ENCODE measurements around the gene RPGR.

RPGR gene, protein sequence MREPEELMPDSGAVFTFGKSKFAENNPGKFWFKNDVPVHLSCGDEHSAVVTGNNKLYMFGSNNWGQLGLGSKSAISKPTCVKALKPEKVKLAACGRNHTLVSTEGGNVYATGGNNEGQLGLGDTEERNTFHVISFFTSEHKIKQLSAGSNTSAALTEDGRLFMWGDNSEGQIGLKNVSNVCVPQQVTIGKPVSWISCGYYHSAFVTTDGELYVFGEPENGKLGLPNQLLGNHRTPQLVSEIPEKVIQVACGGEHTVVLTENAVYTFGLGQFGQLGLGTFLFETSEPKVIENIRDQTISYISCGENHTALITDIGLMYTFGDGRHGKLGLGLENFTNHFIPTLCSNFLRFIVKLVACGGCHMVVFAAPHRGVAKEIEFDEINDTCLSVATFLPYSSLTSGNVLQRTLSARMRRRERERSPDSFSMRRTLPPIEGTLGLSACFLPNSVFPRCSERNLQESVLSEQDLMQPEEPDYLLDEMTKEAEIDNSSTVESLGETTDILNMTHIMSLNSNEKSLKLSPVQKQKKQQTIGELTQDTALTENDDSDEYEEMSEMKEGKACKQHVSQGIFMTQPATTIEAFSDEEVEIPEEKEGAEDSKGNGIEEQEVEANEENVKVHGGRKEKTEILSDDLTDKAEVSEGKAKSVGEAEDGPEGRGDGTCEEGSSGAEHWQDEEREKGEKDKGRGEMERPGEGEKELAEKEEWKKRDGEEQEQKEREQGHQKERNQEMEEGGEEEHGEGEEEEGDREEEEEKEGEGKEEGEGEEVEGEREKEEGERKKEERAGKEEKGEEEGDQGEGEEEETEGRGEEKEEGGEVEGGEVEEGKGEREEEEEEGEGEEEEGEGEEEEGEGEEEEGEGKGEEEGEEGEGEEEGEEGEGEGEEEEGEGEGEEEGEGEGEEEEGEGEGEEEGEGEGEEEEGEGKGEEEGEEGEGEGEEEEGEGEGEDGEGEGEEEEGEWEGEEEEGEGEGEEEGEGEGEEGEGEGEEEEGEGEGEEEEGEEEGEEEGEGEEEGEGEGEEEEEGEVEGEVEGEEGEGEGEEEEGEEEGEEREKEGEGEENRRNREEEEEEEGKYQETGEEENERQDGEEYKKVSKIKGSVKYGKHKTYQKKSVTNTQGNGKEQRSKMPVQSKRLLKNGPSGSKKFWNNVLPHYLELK

GRCh38 chrX:38327007-38327774 is at the start of gene RPGR:
Gene RPGR (minus strand): TSS chrX:38327509. CDS start chrX:38327367, 142 bp downstream.
- DNase-seq (ENCODE audit: low read depth) = peak; percentile 73
- H3K4me3 ChIP-seq (ENCODE audit: low read depth, low read length) = peak within 1 kb of the TSS; percentile 60
- TF ChIP-seq CTCF (IDR thresholded peaks at IDR 0.05; ENCODE audit: control insufficient read depth, extremely low read depth, insufficient read depth) = peak; percentile 83

GRCh38 chrX:38376747-38377146 is 49.4 kb upstream of the RPGR start:
- H3K4me3 ChIP-seq (ENCODE audit: low read depth, low read length) = no peak overlapping the region
- no peak for DNase-seq (ENCODE audit: low read depth)
- no peak for TF ChIP-seq CTCF (IDR thresholded peaks at IDR 0.05; ENCODE audit: control insufficient read depth, extremely low read depth, insufficient read depth)

GRCh38 chrX:38375891-38376290 is 48.6 kb upstream of the RPGR start:
- TF ChIP-seq CTCF (IDR thresholded peaks at IDR 0.05; ENCODE audit: control insufficient read depth, extremely low read depth, insufficient read depth) = peak; percentile 54
- no peak for DNase-seq (ENCODE audit: low read depth)

DNA sequence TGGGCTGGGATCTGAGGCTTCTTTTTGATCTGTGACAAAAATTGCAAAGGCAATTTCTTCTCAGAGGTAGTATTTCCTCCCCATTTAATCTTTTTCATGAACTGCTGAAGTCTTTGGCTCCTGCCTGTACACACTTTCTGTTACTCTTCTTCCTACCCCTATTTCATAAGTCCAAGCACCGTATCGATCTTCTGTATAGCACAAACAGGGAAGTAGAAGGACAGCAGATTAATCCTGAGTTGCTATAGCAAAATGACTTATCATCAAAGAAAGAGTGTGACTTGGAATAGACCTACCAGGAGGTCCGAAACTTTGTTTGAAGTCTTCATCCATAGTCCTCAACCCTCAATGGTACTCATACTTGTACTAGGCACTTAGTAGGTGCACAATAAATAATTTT is 47.1 kb upstream of the RPGR start:
- no peak for DNase-seq (ENCODE audit: low read depth)
- no peak overlapping the region for H3K4me3 ChIP-seq (ENCODE audit: low read depth, low read length)
- no peak for TF ChIP-seq CTCF (IDR thresholded peaks at IDR 0.05; ENCODE audit: control insufficient read depth, extremely low read depth, insufficient read depth)

More at GRCh38 chrX:38375891-38376290, 48.6 kb upstream of the RPGR start:
- no peak overlapping the region for H3K4me3 ChIP-seq (ENCODE audit: low read depth, low read length)

DNA sequence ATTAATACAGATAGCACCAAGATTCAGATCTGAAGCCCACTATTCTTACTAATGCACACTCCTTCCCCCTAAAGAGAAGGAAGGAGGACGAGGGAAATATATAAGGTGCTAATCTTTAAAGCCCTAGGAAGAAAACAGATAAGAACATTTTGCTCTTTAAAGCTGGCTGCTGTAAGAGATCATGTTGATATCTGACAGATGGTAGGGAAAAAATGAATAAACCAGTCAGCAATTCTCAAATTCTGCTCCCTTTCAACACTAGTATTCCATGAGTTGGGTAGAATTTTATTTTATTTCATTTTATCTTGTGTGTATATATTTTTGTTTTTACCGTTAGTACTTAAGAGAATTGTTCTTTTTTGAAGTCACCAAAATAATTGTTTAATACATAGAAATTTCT is 44.3 kb upstream of the RPGR start:
- no peak for TF ChIP-seq CTCF (IDR thresholded peaks at IDR 0.05; ENCODE audit: control insufficient read depth, extremely low read depth, insufficient read depth)
- DNase-seq (ENCODE audit: low read depth) = no peak
- no peak overlapping the region for H3K4me3 ChIP-seq (ENCODE audit: low read depth, low read length)

- no peak overlapping the region for H3K4me3 ChIP-seq (ENCODE audit: low read depth, low read length)
- DNase-seq (ENCODE audit: low read depth) = no peak
- no peak for TF ChIP-seq CTCF (IDR thresholded peaks at IDR 0.05; ENCODE audit: control insufficient read depth, extremely low read depth, insufficient read depth)
Observed at GRCh38 chrX:38368774-38369173, 41.5 kb upstream of the RPGR start.
